Activated CD4-positive, alpha-beta T cell treated with anti-CD3 and anti-CD28 coated beads, Interleukin-2, amount 50 U/mL, for 4 hours (primary cell): ENCODE measurements around the gene SH2D1B.
"Not testable (repeated sequence)": the region's sequence is repeated elsewhere in the genome, so short reads cannot be mapped to it uniquely, and the experiment has no call there.

Experiments used
- DNase-seq, 2 experiments: peaks; one replicate each; pipeline ENCODE4 v3.0.0-alpha.2; 2020

Gene SH2D1B

GRCh38 chr1:162359523-162360236, 52.3 kb downstream of the SH2D1B start:
- DNase-seq: no peak

GRCh38 chr1:162358928-162359327, 53.0 kb downstream of the SH2D1B start:
- DNase-seq: no peak

- DNase-seq: no peak
These were observed 54.2 kb downstream of the SH2D1B start for GRCh38 chr1:162357681-162358266.

- DNase-seq: no peak
These were observed 58.2 kb downstream of the SH2D1B start for GRCh38 chr1:162353702-162354101.

GRCh38 chr1:162353078-162353477, 58.9 kb downstream of the SH2D1B start:
- no peak for DNase-seq

- DNase-seq: not testable (repeated sequence)
These were observed 60.1 kb downstream of the SH2D1B start for GRCh38 chr1:162351874-162352273.

GRCh38 chr1:162351246-162351842, 60.6 kb downstream of the SH2D1B start:
- DNase-seq: no peak

- DNase-seq: no peak
These were observed 62.2 kb downstream of the SH2D1B start for GRCh38 chr1:162349635-162350330.

GRCh38 chr1:162347281-162347680, 64.7 kb downstream of the SH2D1B start:
- no peak for DNase-seq
